T-helper 1 cell treated with Interleukin-12 subunit alpha and Interleukin-12 subunit beta and Interleukin-4 antibody, amounts not matched to agents 30 ng/mL and 1 ng/mL, for 36 hours (primary cell): ENCODE data around the gene PLXND1. TPM values are rescaled to one million over a fixed set of nuclear protein-coding genes. Genes with fewer than 3 reads are reported as not detected.

Source experiments
- intact Hi-C: fragments of 100-400 bp; cut with micrococcal nuclease; formaldehyde crosslinking; loops from one replicate; pipeline ENCODE4 v1.15.1; 2024
- total RNA-seq: library from RNA; stranded (reverse); gene quantifications from 2 replicates; pipeline ENCODE4 v1.2.3, GENCODE V29; 2022

Gene PLXND1
- total RNA-seq, 1 donor from 2014 or later, result 0.81 TPM

- intact Hi-C loops, result no loop called here
These were observed 3.5 kb downstream of the PLXND1 start for GRCh38 chr3:129602730-129603560.

GRCh38 chr3:129602309-129602708, 4.2 kb downstream of the PLXND1 start:
- intact Hi-C loops, result no loop called here

GRCh38 chr3:129601713-129602112, 4.8 kb downstream of the PLXND1 start:
- intact Hi-C loops, result no loop called here

- intact Hi-C loops, result no loop called here
These were observed 6.1 kb downstream of the PLXND1 start for GRCh38 chr3:129600348-129600747.

- intact Hi-C loops, result no loop called here
These were observed 6.9 kb downstream of the PLXND1 start for GRCh38 chr3:129599607-129600006.

GRCh38 chr3:129599073-129599472, 7.4 kb downstream of the PLXND1 start:
- intact Hi-C loops, result no loop called here

- intact Hi-C loops, result no loop called here
These were observed 8.0 kb downstream of the PLXND1 start for GRCh38 chr3:129598484-129598883.

- intact Hi-C loops, result no loop called here
These were observed 8.5 kb downstream of the PLXND1 start for GRCh38 chr3:129598000-129598381.

GRCh38 chr3:129597087-129597999, 9.1 kb downstream of the PLXND1 start:
- intact Hi-C loops, result no loop called here

- intact Hi-C loops, result no loop called here
These were observed 10.0 kb downstream of the PLXND1 start for GRCh38 chr3:129596194-129597086.

- intact Hi-C loops, result no loop called here
These were observed 10.8 kb downstream of the PLXND1 start for GRCh38 chr3:129595544-129596193.

- intact Hi-C loops, result no loop called here
These were observed 11.5 kb downstream of the PLXND1 start for GRCh38 chr3:129594907-129595390.

- intact Hi-C loops, result no loop called here
These were observed 12.1 kb downstream of the PLXND1 start for GRCh38 chr3:129594409-129594808.

GRCh38 chr3:129593595-129594339, 12.7 kb downstream of the PLXND1 start:
- intact Hi-C loops, result no loop called here

GRCh38 chr3:129593230-129593594, 13.3 kb downstream of the PLXND1 start:
- intact Hi-C loops, result no loop called here

GRCh38 chr3:129592381-129593131, 13.9 kb downstream of the PLXND1 start:
- intact Hi-C loops, result no loop called here

GRCh38 chr3:129591932-129592331, 14.5 kb downstream of the PLXND1 start:
- intact Hi-C loops, result no loop called here

- intact Hi-C loops, result no loop called here
These were observed 16.3 kb downstream of the PLXND1 start for GRCh38 chr3:129590215-129590614.

- intact Hi-C loops, result no loop called here
These were observed 18.8 kb downstream of the PLXND1 start for GRCh38 chr3:129587566-129588210.
